Myocyte (in vitro differentiated cells): Measurements from ENCODE around the gene OSTN. TPM values are rescaled to one million over a fixed set of nuclear protein-coding genes. Genes with fewer than 3 reads are reported as not detected.
"Not testable (repeated sequence)": the region's sequence is repeated elsewhere in the genome, so short reads cannot be mapped to it uniquely, and the experiment has no call there.

Source experiments
- DNase-seq: peaks from one replicate; pipeline ENCODE4 v3.0.0-alpha.2; 2012; ENCODE audit warnings: low read depth
- total RNA-seq: library from RNA; depleted of rRNA; stranded (reverse); fragments of >200 nt; gene quantifications from 2 replicates; pipeline ENCODE4 v1.2.3, GENCODE V29; 2014

OSTN gene
- total RNA-seq, 1 donor from 2014 or later = 0.72 TPM

DNA sequence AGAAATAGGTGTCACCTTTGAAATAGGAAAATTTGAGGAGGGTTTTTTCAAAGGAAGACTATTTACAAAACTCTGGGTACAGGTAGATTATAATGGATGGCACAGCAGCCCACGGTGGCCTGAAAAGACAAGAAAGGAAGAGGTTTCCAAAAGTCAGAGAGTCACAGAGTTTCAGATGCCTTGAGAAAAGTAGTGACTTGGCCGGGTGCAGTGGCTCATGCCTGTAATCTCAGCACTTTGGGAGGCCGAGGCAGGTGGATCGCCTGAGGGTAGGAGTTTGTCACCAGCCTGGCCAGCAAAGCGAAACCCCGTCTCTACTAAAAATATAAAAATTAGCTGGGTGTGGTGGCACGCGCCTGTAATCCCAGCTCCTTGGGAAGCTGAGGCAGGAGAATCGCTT lies 35.2 kb downstream of the OSTN start:
- no peak for DNase-seq

DNA sequence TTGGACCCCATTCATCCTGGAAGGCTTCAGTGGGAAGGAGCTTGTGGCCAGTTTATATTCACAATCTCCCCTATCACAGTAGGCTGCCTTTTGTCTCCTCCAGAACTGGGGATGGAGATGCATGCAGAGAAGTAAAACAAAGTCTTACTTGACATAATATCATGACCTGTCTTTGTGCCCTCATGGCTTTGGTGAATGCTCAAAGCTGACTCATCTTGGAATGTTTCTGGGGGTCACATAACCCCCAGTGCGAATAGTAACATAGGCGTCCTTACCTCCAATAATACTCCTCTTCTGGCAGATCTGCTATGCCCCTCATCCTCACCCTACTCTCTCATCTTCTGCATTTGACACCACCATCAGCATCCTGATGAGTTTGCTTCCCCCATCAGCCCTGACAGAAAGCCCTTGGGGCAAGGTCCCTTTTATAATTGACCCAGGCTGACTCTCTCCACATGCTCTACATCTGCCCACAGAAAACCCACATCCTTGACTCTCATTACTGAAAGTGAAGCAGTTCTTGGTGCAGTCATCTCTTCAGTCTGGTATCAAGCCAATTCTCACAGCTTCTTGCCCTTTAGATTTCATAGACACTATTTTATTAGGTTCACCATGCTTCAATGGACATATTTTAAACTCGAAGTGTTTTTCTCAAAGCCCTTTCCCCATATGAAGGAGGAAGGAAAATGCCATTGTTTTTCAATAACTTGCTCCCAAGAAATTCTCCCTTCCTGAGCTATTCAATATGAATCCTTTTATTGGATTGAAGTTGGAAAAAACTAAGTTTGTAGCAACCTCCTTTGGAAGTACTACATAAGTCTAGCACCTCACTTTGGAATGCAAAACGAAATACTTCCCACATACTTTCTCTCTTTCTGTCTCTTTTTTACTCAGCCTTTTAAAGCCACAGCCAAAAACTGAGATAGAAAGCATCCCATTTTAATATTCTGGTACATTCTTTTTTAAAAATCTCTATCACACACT lies 36.6 kb downstream of the OSTN start:
- peak; percentile 27 for DNase-seq

DNA sequence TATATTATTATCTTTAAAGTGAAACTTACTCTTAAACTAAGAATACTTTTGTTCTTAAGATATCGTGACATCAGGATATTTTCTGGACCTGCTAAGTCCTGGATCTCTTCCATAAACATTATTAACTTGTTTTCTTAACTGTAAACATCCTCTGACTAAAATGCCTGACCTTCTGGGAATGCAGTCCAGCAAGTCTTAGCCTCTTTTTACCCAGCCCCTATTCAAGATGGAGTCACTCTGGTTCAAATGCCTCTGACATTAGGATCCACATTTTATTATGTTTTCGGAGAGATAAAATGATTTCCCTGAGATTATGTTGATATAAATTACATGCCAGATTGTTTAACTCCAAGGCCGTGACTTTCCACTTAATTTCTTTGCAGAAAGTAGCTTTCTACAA lies 37.6 kb downstream of the OSTN start:
- no peak for DNase-seq

DNA sequence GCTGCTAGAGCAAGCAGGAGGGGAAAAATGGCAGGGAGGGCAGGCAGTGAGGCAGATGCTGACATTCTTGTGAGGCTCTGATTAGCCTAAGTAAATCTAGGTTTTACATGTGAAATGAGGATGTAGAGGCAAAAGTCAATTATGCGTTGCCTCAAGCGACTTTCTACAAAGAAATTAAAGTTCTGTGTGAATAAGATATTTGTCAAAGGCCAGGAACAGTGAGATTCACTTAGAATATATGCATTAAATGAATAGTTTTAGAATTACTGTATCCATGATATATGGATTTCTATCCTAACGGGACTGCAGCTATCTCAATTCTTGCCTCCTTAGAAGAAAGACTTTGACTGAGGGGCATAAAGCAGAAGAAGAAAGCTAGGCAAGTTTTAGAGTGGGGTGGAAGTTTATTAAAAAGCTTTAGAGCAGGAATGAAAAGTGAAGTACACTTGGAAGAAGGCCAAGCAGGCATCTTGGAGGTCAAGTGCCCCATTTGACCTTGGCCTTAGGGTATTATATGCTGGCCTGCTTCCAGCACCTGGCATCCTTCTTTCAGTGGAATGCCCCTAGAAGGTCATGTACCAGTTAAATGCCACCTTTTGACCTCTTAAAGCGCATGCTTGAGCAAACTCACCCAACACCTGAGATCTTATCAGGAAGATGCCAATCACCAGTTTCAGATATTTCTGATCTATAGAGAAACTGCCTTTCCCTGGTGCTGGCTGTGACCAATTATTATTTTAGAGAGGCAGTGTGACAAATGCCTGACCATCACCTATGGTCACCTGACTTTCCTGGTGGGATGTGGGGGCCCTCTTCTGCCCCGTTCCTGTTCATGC lies 38.2 kb downstream of the OSTN start:
- DNase-seq = no peak

DNA sequence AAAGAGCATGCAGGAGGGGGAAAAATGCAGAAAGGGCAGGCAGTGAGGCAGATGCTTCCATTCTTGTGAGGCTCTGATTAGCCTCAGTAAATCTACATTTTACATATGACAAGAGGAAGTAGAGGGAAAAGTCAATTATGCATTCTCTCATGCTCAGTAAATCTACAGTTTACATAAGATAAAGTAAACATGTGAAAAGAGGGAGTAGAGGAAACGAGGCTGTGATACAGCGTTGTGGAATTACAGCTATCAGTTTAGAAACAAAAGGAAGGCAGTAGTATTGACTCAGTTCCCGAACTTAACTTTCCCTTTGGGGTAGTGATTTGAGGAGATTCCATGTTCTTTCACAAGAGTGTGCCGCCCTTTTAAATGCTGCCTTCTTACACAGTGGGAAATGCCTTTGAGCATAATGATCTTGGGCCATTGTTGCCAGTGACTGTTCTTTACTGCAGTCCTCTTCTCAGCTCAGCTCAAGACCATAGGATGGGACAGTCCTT lies 39.3 kb downstream of the OSTN start:
- DNase-seq = no peak

- DNase-seq = no peak
Observed at GRCh38 chr3:191239407-191240031, 40.5 kb downstream of the OSTN start.

DNA sequence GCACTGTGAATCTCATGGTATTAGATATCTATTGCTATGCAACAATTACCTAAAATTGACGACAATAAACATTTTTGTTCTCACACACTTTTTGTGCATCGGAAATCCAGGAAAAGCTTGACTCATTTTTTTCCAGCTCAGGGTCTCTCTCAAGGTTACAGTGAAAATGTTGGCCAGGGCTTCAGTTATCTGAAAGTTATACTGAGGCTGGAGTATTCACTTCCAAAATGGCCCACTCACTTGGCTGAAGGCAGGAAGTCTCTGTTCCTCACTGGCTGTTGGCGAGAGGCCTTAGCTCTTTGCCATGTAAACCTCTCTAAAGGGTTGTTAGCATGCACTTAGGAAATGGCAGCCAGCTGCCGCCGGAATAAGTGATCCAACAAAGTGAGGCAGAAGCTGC lies 41.4 kb downstream of the OSTN start:
- DNase-seq = no peak

GRCh38 chr3:191244242-191244867 lies 45.3 kb downstream of the OSTN start:
- peak; percentile 20 for DNase-seq

DNA sequence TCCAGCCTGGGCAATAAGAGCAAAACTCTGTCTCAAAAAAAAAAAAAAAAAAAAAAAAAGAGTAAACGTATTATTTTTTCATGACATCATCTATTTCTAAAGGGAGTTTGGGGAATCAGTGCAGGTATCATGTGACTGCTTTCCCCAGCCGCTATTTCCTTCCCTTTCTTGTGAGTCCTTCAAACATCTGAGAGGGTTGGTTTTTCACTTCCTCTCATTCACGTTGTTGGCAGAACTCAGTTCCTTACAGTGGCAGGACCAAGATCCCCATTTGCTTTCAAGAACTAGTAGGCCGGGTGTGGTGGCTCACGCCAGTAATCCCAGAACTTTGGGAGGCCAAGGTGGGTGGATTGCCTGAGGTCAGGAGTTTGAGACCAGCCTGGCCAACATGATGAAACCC lies 47.0 kb downstream of the OSTN start:
- DNase-seq = not testable (repeated sequence)

- peak; percentile 56 for DNase-seq
Observed at GRCh38 chr3:191246630-191247029, 47.6 kb downstream of the OSTN start.

DNA sequence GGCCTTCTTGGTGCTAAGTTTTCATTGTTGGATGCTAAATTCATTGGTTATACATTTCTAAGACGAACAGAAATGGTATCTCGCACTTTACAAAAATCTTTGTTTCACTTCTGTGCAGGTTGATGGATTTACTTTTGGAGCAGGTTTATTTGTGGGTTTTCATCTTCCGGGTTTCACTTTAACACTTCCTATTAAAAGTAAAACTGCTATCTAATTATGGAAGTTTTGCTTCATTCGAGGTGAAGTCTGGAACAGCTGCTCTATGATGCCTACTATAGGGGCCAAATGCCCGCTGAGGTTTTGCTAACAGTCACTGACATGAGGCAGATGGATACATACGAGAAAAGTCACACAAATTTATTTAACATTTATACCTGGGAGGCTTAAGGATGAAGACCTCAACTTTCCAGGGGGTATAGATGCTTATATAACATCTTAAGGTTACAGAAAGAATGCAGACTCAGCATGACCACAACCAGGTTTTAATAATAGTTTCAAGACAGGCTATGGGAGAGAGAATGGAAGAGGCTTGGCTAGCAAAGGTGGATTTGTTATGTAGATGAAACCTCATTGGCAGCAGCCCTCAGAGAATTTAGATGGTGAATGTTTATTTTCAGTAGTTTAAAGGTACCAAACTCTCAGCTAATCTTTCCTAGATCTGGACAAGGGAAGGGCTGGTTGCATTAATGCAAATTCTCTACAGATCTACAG lies 54.2 kb downstream of the OSTN start:
- DNase-seq = no peak

DNA sequence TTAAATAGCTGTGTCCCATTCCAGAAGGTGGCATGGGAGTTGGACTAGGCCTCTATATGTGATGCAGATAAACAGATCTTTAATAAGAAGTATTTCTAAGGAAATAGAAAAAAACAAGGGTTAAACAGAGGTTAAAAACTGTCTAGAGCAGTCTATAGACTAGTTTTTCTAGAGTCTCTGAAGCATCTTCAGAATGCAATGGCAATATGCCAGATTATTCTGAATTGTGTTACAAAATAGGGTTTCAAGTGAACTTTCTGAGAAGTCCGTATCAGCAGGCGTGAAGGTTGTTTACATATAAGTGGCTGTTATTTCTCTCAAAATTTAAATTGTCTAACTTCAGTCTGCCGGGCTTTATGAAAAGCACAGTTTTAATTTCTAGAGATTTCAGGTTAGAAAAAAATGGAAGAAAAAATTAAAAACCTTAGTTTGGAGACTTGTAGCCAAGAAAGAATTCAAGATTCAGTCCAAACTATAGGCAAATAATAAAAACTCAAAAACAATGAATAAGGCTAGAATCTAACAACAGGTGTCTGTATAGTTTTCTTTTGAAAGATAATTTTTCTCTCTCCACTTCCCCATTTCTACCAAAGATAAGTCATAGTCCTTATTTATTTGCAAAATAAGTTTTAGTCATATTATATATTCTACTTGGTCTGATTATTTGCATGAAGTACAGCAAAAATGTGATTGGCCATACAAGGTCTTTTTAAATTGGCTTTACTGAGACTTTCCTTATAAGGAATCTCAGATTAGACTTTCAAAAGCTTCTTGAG lies 55.2 kb downstream of the OSTN start:
- DNase-seq = no peak

DNA sequence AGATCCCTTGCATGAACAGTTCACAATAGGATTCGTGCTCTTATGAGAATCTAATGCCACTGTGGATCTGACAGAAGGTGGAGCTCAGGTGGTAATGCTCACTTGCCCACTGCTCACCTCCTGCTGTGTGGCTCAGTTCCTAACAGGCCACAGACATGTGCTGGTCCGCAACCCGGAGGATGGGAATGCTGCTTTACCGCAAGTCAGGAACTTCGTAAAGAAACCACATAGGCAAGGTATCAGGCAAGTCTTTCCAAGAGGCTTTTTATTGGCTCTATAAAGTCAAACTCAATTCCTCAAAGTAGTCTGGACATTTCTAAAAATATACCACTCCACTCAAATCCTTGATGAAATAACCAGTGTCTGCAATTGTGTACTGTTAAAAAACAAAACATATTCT lies 56.1 kb downstream of the OSTN start:
- DNase-seq = no peak

DNA sequence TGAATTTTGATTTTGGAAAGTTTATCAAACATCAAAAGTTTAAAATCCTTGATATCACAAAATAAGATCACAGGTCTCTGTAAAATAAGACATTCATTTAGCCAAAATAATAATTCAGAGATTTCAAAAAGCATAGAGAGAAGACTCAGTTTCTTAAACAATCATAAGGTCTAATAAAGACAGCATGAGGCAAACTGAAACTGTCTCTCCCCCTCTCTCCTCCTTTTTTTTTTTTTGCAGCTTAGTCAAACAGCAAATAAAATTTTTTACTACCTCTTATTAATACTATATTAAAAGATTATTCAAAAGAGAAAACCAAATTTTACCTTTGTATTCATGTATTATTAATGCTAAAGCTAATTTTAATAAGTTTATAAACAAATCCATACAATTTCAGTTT lies 57.4 kb downstream of the OSTN start:
- no peak for DNase-seq

DNA sequence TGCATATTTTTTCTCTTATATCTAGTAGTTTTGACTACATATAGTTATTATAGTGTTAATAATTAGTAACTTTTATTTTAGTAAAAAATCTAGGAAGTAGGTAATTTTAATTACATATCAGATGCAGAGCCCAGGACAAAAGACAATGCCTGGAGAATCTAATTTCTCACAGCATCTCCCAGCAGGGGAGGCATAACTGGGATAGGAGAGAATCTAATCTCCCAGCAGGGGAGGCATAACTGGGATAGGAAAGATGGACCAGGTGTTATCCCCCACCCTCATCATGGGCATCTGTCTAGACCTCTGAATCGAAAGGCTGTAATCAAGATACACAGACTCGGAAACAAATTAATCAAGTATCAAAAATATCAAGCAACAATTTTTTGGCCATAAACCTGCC lies 58.2 kb downstream of the OSTN start:
- DNase-seq = no peak

GRCh38 chr3:191259486-191259885 lies 60.4 kb downstream of the OSTN start:
- no peak for DNase-seq

- no peak for DNase-seq
Observed at GRCh38 chr3:191260431-191261303, 61.6 kb downstream of the OSTN start.

GRCh38 chr3:191261304-191261638 lies 62.2 kb downstream of the OSTN start:
- no peak for DNase-seq

DNA sequence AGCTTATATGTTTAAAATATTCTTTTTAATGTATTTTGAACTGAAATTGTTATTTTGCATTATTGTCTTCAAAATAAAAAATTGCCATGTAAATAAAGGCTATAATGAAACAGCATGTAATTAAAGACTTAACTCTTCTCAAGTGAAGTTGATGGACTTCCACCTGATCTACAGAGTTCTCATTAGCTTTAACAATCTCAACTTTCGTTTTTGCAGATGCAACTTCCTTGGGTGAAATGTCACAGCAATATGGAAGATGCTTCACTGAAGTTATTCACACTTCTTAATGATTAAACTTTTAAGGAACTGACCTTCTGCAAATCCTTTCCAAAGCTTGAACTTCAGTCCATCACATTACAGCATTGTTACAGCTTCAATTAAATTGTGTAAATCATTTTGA lies 63.6 kb downstream of the OSTN start:
- no peak for DNase-seq
